KMS-11 (cell line): ENCODE measurements around the gene CD151.

Experiments used
- H2AFZ ChIP-seq: fragments of 200-600 bp; sonication (generic); 2 replicates; pipeline ENCODE4 v1.6.1; 2016; ENCODE audit warnings: antibody characterized with exemption, mixed run types, low read depth
- H3K27ac ChIP-seq: fragments of 200-600 bp; sonication (generic); 2 replicates; pipeline ENCODE4 v1.6.1; 2016; ENCODE audit warnings: mild to moderate bottlenecking, mixed run types
- H3K27me3 ChIP-seq: fragments of 200-600 bp; sonication (generic); 2 replicates; pipeline ENCODE4 v1.6.1; 2017; ENCODE audit warnings: mild to moderate bottlenecking, low read depth, mixed run types, moderate library complexity; ENCODE audit not compliant: insufficient read depth
- H3K36me3 ChIP-seq: fragments of 200-600 bp; sonication (generic); 2 replicates; pipeline ENCODE4 v1.6.1; 2017; ENCODE audit warnings: mild to moderate bottlenecking, mixed run types; ENCODE audit not compliant: insufficient read depth
- H3K4me1 ChIP-seq: fragments of 200-600 bp; sonication (generic); 2 replicates; pipeline ENCODE4 v1.6.1; 2016; ENCODE audit warnings: mild to moderate bottlenecking, low read depth, mixed run types; ENCODE audit not compliant: poor library complexity, severe bottlenecking
- H3K4me2 ChIP-seq: fragments of 200-600 bp; sonication (generic); 2 replicates; pipeline ENCODE4 v1.7.0; 2016; ENCODE audit warnings: mild to moderate bottlenecking, mixed run types
- H3K4me3 ChIP-seq: fragments of 200-600 bp; sonication (generic); IDR thresholded peaks from 2 replicates; pipeline ENCODE4 v1.6.1; 2017; ENCODE audit warnings: low read depth, low read length, mixed read lengths; ENCODE audit not compliant: insufficient read depth
- H3K79me2 ChIP-seq: fragments of 200-600 bp; sonication (generic); 2 replicates; pipeline ENCODE4 v1.6.1; 2016; ENCODE audit warnings: low read depth, mixed run types; ENCODE audit not compliant: insufficient read depth
- H3K9ac ChIP-seq: fragments of 200-600 bp; sonication (generic); 2 replicates; pipeline ENCODE4 v1.6.1; 2016; ENCODE audit warnings: mild to moderate bottlenecking, mixed run types
- H4K20me1 ChIP-seq: fragments of 200-600 bp; sonication (generic); 2 replicates; pipeline ENCODE4 v1.6.1; 2016; ENCODE audit warnings: mild to moderate bottlenecking, mixed run types; ENCODE audit not compliant: insufficient read depth
- CTCF ChIP-seq: fragments of 200-600 bp; sonication (generic); conservative IDR thresholded peaks from 2 replicates; pipeline ENCODE4 v1.6.1; 2017; ENCODE audit warnings: low read depth, mild to moderate bottlenecking, antibody characterized with exemption, low read length, moderate library complexity, mixed read lengths

The CD151 gene

DNA sequence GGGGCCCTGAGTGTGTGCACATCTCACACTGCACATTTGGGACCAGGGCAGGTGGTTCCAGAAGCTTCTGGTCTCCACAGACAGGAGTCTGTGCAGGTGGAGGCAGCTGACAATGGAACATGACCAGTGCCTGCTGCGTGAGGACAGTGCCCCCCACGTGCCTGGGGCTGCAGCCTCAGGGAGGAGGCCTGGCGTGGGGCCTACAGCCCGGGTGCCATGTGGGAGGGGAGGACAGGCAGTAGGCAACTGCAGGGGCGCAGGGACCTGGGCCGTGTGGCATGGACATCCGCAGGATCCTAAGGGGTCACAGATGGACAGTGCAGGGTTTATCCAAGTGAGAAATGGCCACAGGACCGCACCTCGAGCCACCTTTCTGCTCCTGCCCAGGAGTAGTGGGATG, 38.7 kb downstream of the CD151 start:
- H3K4me2 ChIP-seq: no peak overlapping the region
- no peak overlapping the region for H2AFZ ChIP-seq
- no peaks in the 10 kb centered on the region for H3K79me2 ChIP-seq
- H3K9ac ChIP-seq: no peak overlapping the region
- no peaks in the 10 kb centered on the region for H3K36me3 ChIP-seq
- H3K27me3 ChIP-seq: no peaks in the 10 kb centered on the region
- no peaks in the 10 kb centered on the region for H3K4me1 ChIP-seq
- no peak overlapping the region for H3K27ac ChIP-seq
- H3K4me3 ChIP-seq: no peak overlapping the region
- H4K20me1 ChIP-seq: no peaks in the 10 kb centered on the region
- TF ChIP-seq CTCF: no peak

- Histone ChIP-seq H3K4me1 (no peaks in the 10 kb centered on the region), H3K79me2 (no peaks in the 10 kb centered on the region), H2AFZ (no peak overlapping the region), H3K36me3 (no peaks in the 10 kb centered on the region), H4K20me1 (no peaks in the 10 kb centered on the region), H3K27me3 (no peaks in the 10 kb centered on the region), H3K4me2 (no peak overlapping the region), H3K4me3 (no peak overlapping the region), H3K27ac (no peak overlapping the region), H3K9ac (no peak overlapping the region)
- TF ChIP-seq CTCF: no peak
These were observed 40.0 kb downstream of the CD151 start for GRCh38 chr11:872799-873198.

- H3K4me2 ChIP-seq: no peak overlapping the region
- no peak overlapping the region for H3K9ac ChIP-seq
- no peak overlapping the region for H3K27ac ChIP-seq
- H4K20me1 ChIP-seq: no peaks in the 10 kb centered on the region
- no peaks in the 10 kb centered on the region for H3K36me3 ChIP-seq
- H3K79me2 ChIP-seq: no peaks in the 10 kb centered on the region
- no peak overlapping the region for H2AFZ ChIP-seq
- H3K27me3 ChIP-seq: no peaks in the 10 kb centered on the region
- H3K4me3 ChIP-seq: no peak overlapping the region
- peaks cover 4% of the 10 kb centered on the region for H3K4me1 ChIP-seq
- no peak for TF ChIP-seq CTCF
These were observed 41.0 kb downstream of the CD151 start for GRCh38 chr11:873706-874105.

- no peaks in the 10 kb centered on the region for H4K20me1 ChIP-seq
- no peaks in the 10 kb centered on the region for H3K27me3 ChIP-seq
- TF ChIP-seq CTCF: no peak
- H3K4me2 ChIP-seq: no peak overlapping the region
- H2AFZ ChIP-seq: no peak overlapping the region
- no peaks in the 10 kb centered on the region for H3K79me2 ChIP-seq
- H3K4me3 ChIP-seq: no peak overlapping the region
- H3K27ac ChIP-seq: no peak overlapping the region
- H3K36me3 ChIP-seq: no peaks in the 10 kb centered on the region
- no peak overlapping the region for H3K9ac ChIP-seq
- peaks cover 4% of the 10 kb centered on the region for H3K4me1 ChIP-seq
These were observed 42.5 kb downstream of the CD151 start for GRCh38 chr11:875203-875602.
